RPMI8226 (cell line): ENCODE data around the gene ZNF10.

ENCODE experiments used
- DNase-seq: peaks from one replicate; pipeline ENCODE4 v3.0.0-alpha.2; 2015

The ZNF10 gene

GRCh38 chr12:133202493-133203343 lies 72.3 kb downstream of the ZNF10 start:
- no peak for DNase-seq

- DNase-seq: no peak
Observed at GRCh38 chr12:133203344-133204263, 73.2 kb downstream of the ZNF10 start.

- DNase-seq: no peak
Observed at GRCh38 chr12:133204264-133204603, 73.8 kb downstream of the ZNF10 start.

GRCh38 chr12:133206390-133206789 lies 76.0 kb downstream of the ZNF10 start:
- DNase-seq: no peak
